GM12878 (cell line): ENCODE results near the gene GIPC1. TPM values are rescaled to one million over a fixed set of nuclear protein-coding genes. Genes with fewer than 3 reads are reported as not detected.

ENCODE experiments used
- ATAC-seq: fragments of 200-7000 bp; cut with Tn5 transposase; 3 replicates; pipeline ENCODE4 v1.9.1; 2020; ENCODE audit warnings: mild to moderate bottlenecking, moderate library complexity
- BruUV-seq: library from RNA; stranded (reverse); fragments of 400-500 nt; replicated peaks from 2 replicates; lab custom pipeline; 2021; lab: Mats Ljungman, UMichigan
- CTCF ChIA-PET: fragments of 300-600 bp; sonication (Branson Sonifier 250); formaldehyde crosslinking; extraction: SDS; loops from one replicate; lab custom pipeline; 2021; ENCODE audit warnings: inconsistent platforms; lab: Yijun Ruan, JAX
- POLR2A ChIA-PET: fragments of 350-600 bp; formaldehyde crosslinking; extraction: SDS; loops from one replicate; lab custom pipeline; 2021; ENCODE audit warnings: inconsistent platforms; lab: Charles Lee
- RAD21 ChIA-PET: fragments of 300-600 bp; sonication (Branson Sonifier 250); formaldehyde crosslinking; loops from one replicate; lab custom pipeline; 2023; ENCODE audit warnings: antibody characterized with exemption; ENCODE audit not compliant: unreplicated experiment; lab: Charles Lee
- SMC1A ChIA-PET: fragments of 300-600 bp; sonication (Branson Sonifier 250); formaldehyde crosslinking; loops from one replicate; lab custom pipeline; 2023; ENCODE audit not compliant: unreplicated experiment, uncharacterized antibody; lab: Charles Lee
- DNase-seq: peaks from one replicate; pipeline ENCODE4 v3.0.0-alpha.2; 2011; ENCODE audit warnings: low read depth, low spot score
- FAIRE-seq: peaks from 3 replicates; lab custom pipeline; 2011; peaks lifted over from hg19 to GRCh38; lab: Jason Lieb, UNC
- H2AFZ ChIP-seq: 2 replicates; pipeline ENCODE4 v1.6.0; 2011; ENCODE audit warnings: low read depth, low read length, control low read depth; ENCODE audit not compliant: control insufficient read depth
- H3K27ac ChIP-seq: 2 replicates; pipeline ENCODE4 v1.5.1; 2011; ENCODE audit warnings: control low read depth; ENCODE audit not compliant: control insufficient read depth, insufficient read depth
- H3K27me3 ChIP-seq, 2 experiments: replicated peaks in 1 of 2; 2 replicates each; pipeline versions ENCODE4 v1.6.0 to v1.6.1; 2011; ENCODE audit warnings: low read length in 1 of 2; ENCODE audit not compliant: control insufficient read depth in 2 of 2, insufficient read depth in 2 of 2
- H3K36me3 ChIP-seq, 2 experiments: 2 replicates each; pipeline ENCODE4 v1.5.1; 2011; ENCODE audit warnings: low read length in 1 of 2; ENCODE audit not compliant: control insufficient read depth in 2 of 2, insufficient read depth in 2 of 2
- H3K4me1 ChIP-seq: 2 replicates; pipeline ENCODE4 v1.6.1; 2011; ENCODE audit warnings: mild to moderate bottlenecking, low read length, moderate library complexity, mixed read lengths; ENCODE audit not compliant: control insufficient read depth, insufficient read depth
- H3K4me2 ChIP-seq: 2 replicates; pipeline ENCODE4 v1.6.0; 2011; ENCODE audit warnings: control low read depth; ENCODE audit not compliant: control insufficient read depth, insufficient read depth
- H3K4me3 ChIP-seq: fragments of 200-600 bp; sonication (generic); 2 replicates; pipeline ENCODE4 v1.5.1; 2016
- H3K79me2 ChIP-seq: 2 replicates; pipeline ENCODE4 v1.6.0; 2011; ENCODE audit warnings: low read length; ENCODE audit not compliant: control insufficient read depth, insufficient read depth
- H3K9ac ChIP-seq: 2 replicates; pipeline ENCODE4 v1.8.0; 2011; ENCODE audit warnings: low read length, control low read depth, mixed read lengths; ENCODE audit not compliant: control insufficient read depth, insufficient read depth
- H3K9me3 ChIP-seq: replicated peaks from 3 replicates; pipeline ENCODE4 v1.5.1; 2011; ENCODE audit warnings: mild to moderate bottlenecking, low read length; ENCODE audit not compliant: control insufficient read depth, insufficient read depth
- H4K20me1 ChIP-seq: 2 replicates; pipeline ENCODE4 v1.6.0; 2011; ENCODE audit not compliant: control insufficient read depth, insufficient read depth
- CEBPZ ChIP-seq: fragments of 150-350 bp; IDR thresholded peaks from 2 replicates; pipeline ENCODE4 v1.6.1; 2016; ENCODE audit warnings: low read depth, low read length
- CREB1 ChIP-seq: IDR thresholded peaks from 2 replicates; pipeline ENCODE4 v1.6.1; 2012; ENCODE audit warnings: low read depth, mild to moderate bottlenecking, inconsistent platforms
- CREM ChIP-seq: IDR thresholded peaks from 2 replicates; pipeline ENCODE4 v1.6.1; 2014; ENCODE audit warnings: antibody characterized with exemption, low read depth
- EP300 ChIP-seq, 2 experiments: fragments of 150-350 bp in 1 of 2; IDR thresholded peaks; 2 replicates each; pipeline ENCODE4 v1.6.1; 2011 to 2012; ENCODE audit warnings: low read depth in 2 of 2, low read length in 2 of 2, borderline replicate concordance in 1 of 2, improper control_type of control experiment in 1 of 2, inconsistent platforms in 1 of 2; ENCODE audit not compliant: control insufficient read depth in 1 of 2
- EZH2 ChIP-seq: IDR thresholded peaks from 2 replicates; pipeline ENCODE4 v1.6.1; 2012; ENCODE audit warnings: low read depth, mild to moderate bottlenecking, control low read depth, inconsistent platforms, low read length, borderline replicate concordance; ENCODE audit not compliant: control insufficient read depth
- FOS ChIP-seq: IDR thresholded peaks from 3 replicates; pipeline ENCODE4 v1.6.1; 2011; ENCODE audit warnings: borderline replicate concordance; ENCODE audit not compliant: insufficient read length; ENCODE audit errors: extremely low read depth
- GABPA ChIP-seq: IDR thresholded peaks from 2 replicates; pipeline ENCODE4 v1.6.1; 2014; ENCODE audit warnings: antibody characterized with exemption, low read depth, mild to moderate bottlenecking, inconsistent platforms
- HDAC2 ChIP-seq: fragments of 200-600 bp; sonication (generic); IDR thresholded peaks from 2 replicates; pipeline ENCODE4 v1.6.1; 2017
- NFXL1 ChIP-seq: fragments of 450-650 bp; IDR thresholded peaks from 2 replicates; pipeline ENCODE4 v1.6.1; 2017; ENCODE audit warnings: antibody characterized with exemption, mild to moderate bottlenecking, borderline replicate concordance
- PAX8 ChIP-seq: fragments of 450-650 bp; IDR thresholded peaks from 2 replicates; pipeline ENCODE4 v1.6.1; 2017; ENCODE audit warnings: mild to moderate bottlenecking, moderate library complexity
- PBX3 ChIP-seq: IDR thresholded peaks from 2 replicates; pipeline ENCODE4 v1.6.1; 2011; ENCODE audit warnings: mild to moderate bottlenecking, low read depth, low read length, moderate library complexity; ENCODE audit not compliant: insufficient replicate concordance
- RBBP5 ChIP-seq: fragments of 200-600 bp; sonication (generic); conservative IDR thresholded peaks from 2 replicates; pipeline ENCODE4 v1.6.1; 2016
- SIN3A ChIP-seq: IDR thresholded peaks from 2 replicates; pipeline ENCODE4 v1.6.1; 2012; ENCODE audit warnings: low read depth, low read length, improper control_type of control experiment
- YBX1 ChIP-seq: fragments of 450-650 bp; IDR thresholded peaks from 2 replicates; pipeline ENCODE4 v1.6.1; 2016; ENCODE audit warnings: antibody characterized with exemption
- ZBED1 ChIP-seq: IDR thresholded peaks from 2 replicates; pipeline ENCODE4 v1.6.1; 2016; ENCODE audit warnings: borderline replicate concordance
- ZBTB11 ChIP-seq: fragments of 450-650 bp; formaldehyde crosslinking; IDR thresholded peaks from 2 replicates; pipeline ENCODE4 v1.5.0; 2022; ENCODE audit warnings: mild to moderate bottlenecking, missing genetic modification characterization
- WGBS: methylation state at CpG from one replicate; pipeline ENCODE4 v1.1.6; 2016; ENCODE audit warnings: low lambda C conversion rate; ENCODE audit not compliant: insufficient replicate concordance, insufficient coverage; ENCODE audit errors: missing lambda C conversion rate; 5-methylcytosine and 5-hydroxymethylcytosine counted together
- in situ Hi-C: fragments of 300-500 bp; cut with MboI; formaldehyde crosslinking; loops from 9 replicates; pipeline ENCODE4 v1.14.3; 2018; ENCODE audit warnings: mixed read lengths
- intact Hi-C: fragments of 100-400 bp; cut with micrococcal nuclease; formaldehyde crosslinking; loops from one replicate; pipeline ENCODE4 v1.14.2; 2022; ENCODE audit not compliant: unreplicated experiment
- polyA plus RNA-seq, 11 experiments: library from polyadenylated mRNA; depleted of rRNA in 4 of 11; unstranded in 6 of 11; stranded (reverse) in 5 of 11; fragments of >200 nt; fragmentation: Nextera tagmentation in 4 of 11; fragmentation: Illumina TruSeq in 1 of 11; extraction: Ambion mirVana in 4 of 11; extraction: Trizol in 1 of 11; gene quantifications; 1 replicate in 1 of 11; 2 replicates in 10 of 11; pipeline versions ENCODE4 v1.2.1 to v1.2.3, GENCODE V29; 2011 to 2016; ENCODE audit warnings: inconsistent platforms in 2 of 11, missing spikeins in 2 of 11, low read depth in 1 of 11
- total RNA-seq, 4 experiments: library from RNA; depleted of rRNA in 3 of 4; stranded (reverse); fragments of >200 nt in 3 of 4; fragmentation: Illumina TruSeq in 1 of 4; extraction: Trizol in 1 of 4; gene quantifications; 2 replicates each; pipeline versions ENCODE4 v1.2.1 to v1.2.3, GENCODE V29; 2013 to 2021

Gene GIPC1
- total and polyA plus RNA-seq, 10 of the 15 experiments (the other 5 are each of a cell fraction or from before 2014, with no cell fraction given) = 0.47 to 24.1 (median 13.6) TPM

GRCh38 chr19:14430712-14431111 is 65.2 kb downstream of the GIPC1 start:
- POLR2A ChIA-PET = interaction anchor here (0.6 kb wide), 1 partner anchor 51 kb away, joined by 8 read pairs; no protein-coding TSS in a partner anchor
- no peak for TF ChIP-seq FOS
- no peak for TF ChIP-seq RBBP5
- no peak for TF ChIP-seq YBX1
- TF ChIP-seq SIN3A = no peak
- TF ChIP-seq NFXL1 = no peak
- TF ChIP-seq PAX8 = no peak
- TF ChIP-seq ZBTB11 (CRISPR knock-in tag) = no peak
- TF ChIP-seq HDAC2 = no peak
- no peak for TF ChIP-seq CREB1
- no peak for TF ChIP-seq PBX3
- no peak for TF ChIP-seq CREM
- TF ChIP-seq GABPA = no peak
- TF ChIP-seq ZBED1 = no peak
- no peak for TF ChIP-seq CEBPZ
- no peak for TF ChIP-seq EP300 (IDR thresholded peaks at IDR 0.05; ENCODE audit: borderline replicate concordance in 1 of 2, control insufficient read depth in 1 of 2, low read depth in 2 of 2, low read length in 2 of 2)
- no peak for TF ChIP-seq EZH2

More at GRCh38 chr19:14430712-14431111, 65.2 kb downstream of the GIPC1 start:
- no TSS peak for BruUV-seq
- Histone ChIP-seq H3K27ac (no peak overlapping the region), H3K4me1 (peaks cover 22% of the 10 kb centered on the region), H2AFZ (no peak overlapping the region), H3K9ac (no peak overlapping the region), H3K36me3 (no peaks in the 10 kb centered on the region), H3K27me3 (no peaks in the 10 kb centered on the region), H3K4me2 (no peak overlapping the region), H3K4me3 (no peak overlapping the region), H3K79me2 (peaks cover 18% of the 10 kb centered on the region), H4K20me1 (no peaks in the 10 kb centered on the region), H3K9me3 (no peaks in the 10 kb centered on the region)
- no peak for DNase-seq
- FAIRE-seq = no peak
- CTCF ChIA-PET = interaction anchor here (0.9 to 5.4 kb wide), 7 partner anchors 7 to 69 kb away, joined by 3 to 42 read pairs (median 9); partner anchors contain the start of gene DDX39A
- SMC1A ChIA-PET = interaction anchor here (2.3 to 2.8 kb wide), 2 partner anchors 11 to 49 kb away, joined by 10 to 13 read pairs; no protein-coding TSS in a partner anchor
- ATAC-seq = no peak
- RAD21 ChIA-PET = interaction anchor here (1.2 to 2.6 kb wide), 4 partner anchors 41 to 294 kb away, joined by 4 to 12 read pairs (median 6); partner anchors contain the start of gene ASF1B
- intact Hi-C loops (loop anchor here (5.0 kb wide), 1 partner anchor 42 kb away; no protein-coding TSS in a partner anchor), in situ Hi-C loops (no loop called here)
- WGBS = 8% methylated on average over 3 of the region's 3 CpGs
